A673 (cell line): Measurements from ENCODE around the gene WDR59. TPM values are rescaled to one million over a fixed set of nuclear protein-coding genes. Genes with fewer than 3 reads are reported as not detected.

Experiments used
- BruUV-seq: library from RNA; stranded (reverse); fragments of 400-500 nt; replicated peaks from 2 replicates; lab custom pipeline; 2021; lab: Mats Ljungman, UMichigan
- CTCF ChIA-PET: fragments of 300-600 bp; sonication (Branson Sonifier 250); formaldehyde crosslinking; loops from one replicate; lab custom pipeline; 2022; ENCODE audit warnings: antibody characterized with exemption; lab: Charles Lee
- POLR2A ChIA-PET: fragments of 300-600 bp; sonication (Branson Sonifier 250); formaldehyde crosslinking; loops from one replicate; lab custom pipeline; 2022; ENCODE audit warnings: antibody characterized with exemption; ENCODE audit not compliant: low non-redundant PET; lab: Charles Lee
- DNase-seq: peaks from one replicate; pipeline ENCODE4 v3.0.0-alpha.2; 2015; ENCODE audit warnings: low spot score
- H3K27ac ChIP-seq: fragments of 200-600 bp; sonication (generic); 2 replicates; pipeline ENCODE4 v1.5.1; 2016; ENCODE audit warnings: mixed run types, low read depth, mild to moderate bottlenecking, mixed read lengths, antibody characterized with exemption, low read length; ENCODE audit not compliant: poor library complexity, severe bottlenecking
- H3K27me3 ChIP-seq: fragments of 200-600 bp; sonication (generic); replicated peaks from 2 replicates; pipeline ENCODE4 v1.6.1; 2017; ENCODE audit warnings: mixed run types, low read depth, mild to moderate bottlenecking, mixed read lengths, antibody characterized with exemption, low read length; ENCODE audit not compliant: insufficient read depth, poor library complexity
- H3K36me3 ChIP-seq: fragments of 200-600 bp; sonication (generic); 2 replicates; pipeline ENCODE4 v1.6.1; 2016; ENCODE audit warnings: mixed run types, mild to moderate bottlenecking, mixed read lengths, antibody characterized with exemption, low read length; ENCODE audit not compliant: insufficient read depth, poor library complexity, severe bottlenecking
- H3K4me1 ChIP-seq: fragments of 200-600 bp; sonication (generic); 2 replicates; pipeline ENCODE4 v1.6.1; 2017; ENCODE audit warnings: mixed run types, mild to moderate bottlenecking, mixed read lengths, antibody characterized with exemption, low read length; ENCODE audit not compliant: insufficient read depth, poor library complexity, severe bottlenecking
- H3K4me3 ChIP-seq: fragments of 200-600 bp; sonication (generic); 2 replicates; pipeline ENCODE4 v1.5.1; 2016; ENCODE audit warnings: low read depth, mixed run types, mild to moderate bottlenecking, mixed read lengths, low read length; ENCODE audit not compliant: poor library complexity, severe bottlenecking
- H3K9me3 ChIP-seq: fragments of 200-600 bp; sonication (generic); 2 replicates; pipeline ENCODE4 v1.6.1; 2016; ENCODE audit warnings: mixed run types, low read depth, mild to moderate bottlenecking, mixed read lengths, antibody characterized with exemption, low read length; ENCODE audit not compliant: poor library complexity, severe bottlenecking
- CTCF ChIP-seq: fragments of 300-800, 200-600 bp; sonication (generic); conservative IDR thresholded peaks from 2 replicates; pipeline ENCODE4 v1.5.1; 2017; ENCODE audit warnings: low read depth, mild to moderate bottlenecking, antibody characterized with exemption, low read length, moderate library complexity, mixed read lengths
- EZH2 ChIP-seq: fragments of 200-600 bp; sonication (generic); IDR thresholded peaks from 2 replicates; pipeline ENCODE4 v1.6.1; 2017; ENCODE audit warnings: borderline replicate concordance, low read depth, mild to moderate bottlenecking, mixed read lengths, antibody characterized with exemption, low read length; ENCODE audit not compliant: poor library complexity, severe bottlenecking
- intact Hi-C: fragments of 100-400 bp; cut with micrococcal nuclease; formaldehyde crosslinking; loops from one replicate; pipeline ENCODE4 v1.10.0; 2022; ENCODE audit not compliant: unreplicated experiment
- total RNA-seq: library from RNA; stranded (reverse); gene quantifications from 2 replicates; pipeline ENCODE4 v1.2.3, GENCODE V29; 2021

WDR59 gene
- total RNA-seq, 1 experiment from 2014 or later, result 51.4 TPM

GRCh38 chr16:75007443-75007842, 22.5 kb upstream of the WDR59 start:
- POLR2A ChIA-PET, result no interaction called here
- TF ChIP-seq CTCF (no peak), EZH2 (no peak)
- no peak overlapping the region for H3K27ac ChIP-seq
- H3K9me3 ChIP-seq, result no peaks in the 10 kb centered on the region
- DNase-seq, result no peak
- BruUV-seq, result no TSS peak
- no peak overlapping the region for H3K4me3 ChIP-seq
- intact Hi-C loops, result no loop called here
- no peaks in the 10 kb centered on the region for H3K27me3 ChIP-seq
- peaks cover 20% of the 10 kb centered on the region for H3K4me1 ChIP-seq
- H3K36me3 ChIP-seq, result no peaks in the 10 kb centered on the region
- CTCF ChIA-PET, result no interaction called here

- Histone ChIP-seq H3K27ac (no peak overlapping the region), H3K27me3 (no peaks in the 10 kb centered on the region), H3K9me3 (no peaks in the 10 kb centered on the region), H3K4me3 (no peak overlapping the region), H3K36me3 (no peaks in the 10 kb centered on the region), H3K4me1 (peaks cover 22% of the 10 kb centered on the region)
- ChIA-PET POLR2A (no interaction called here), CTCF (no interaction called here)
- TF ChIP-seq CTCF, result no peak
- no peak for TF ChIP-seq EZH2
- no TSS peak for BruUV-seq
- DNase-seq, result no peak
- intact Hi-C loops, result no loop called here
Measured at GRCh38 chr16:75005697-75006096, 20.8 kb upstream of the WDR59 start.

GRCh38 chr16:75004460-75004859, 19.5 kb upstream of the WDR59 start:
- ChIA-PET CTCF (interaction anchor here (0.7 kb wide), 1 partner anchor 94 kb away, joined by 4 read pairs; no protein-coding TSS in a partner anchor), POLR2A (no interaction called here)
- H3K36me3 ChIP-seq, result no peaks in the 10 kb centered on the region
- no peak for DNase-seq
- no peak overlapping the region for H3K4me3 ChIP-seq
- H3K4me1 ChIP-seq, result peaks cover 20% of the 10 kb centered on the region
- no TSS peak for BruUV-seq
- no peak overlapping the region for H3K27ac ChIP-seq
- H3K9me3 ChIP-seq, result no peaks in the 10 kb centered on the region
- TF ChIP-seq EZH2, result no peak
- no peak for TF ChIP-seq CTCF
- H3K27me3 ChIP-seq, result no peaks in the 10 kb centered on the region
- intact Hi-C loops, result loop anchor here (5.0 kb wide), 1 partner anchor 38 kb away; no protein-coding TSS in a partner anchor
